SU-DHL-6 (cell line): ENCODE results near the gene OR2L13.

Experiments used
- EZH2phosphoT487 ChIP-seq: fragments of 200-600 bp; sonication (generic), shearing (Covaris generic); conservative IDR thresholded peaks from 2 replicates; pipeline ENCODE4 v1.6.1; 2018; ENCODE audit warnings: mild to moderate bottlenecking, antibody characterized with exemption, low read length, moderate library complexity, mixed read lengths
- TF ChIP-seq, protein P1 (sequence below): fragments of 200-600 bp; sonication (generic); IDR thresholded peaks from one replicate; pipeline ENCODE4 v1.5.1; 2017; ENCODE audit warnings: antibody characterized with exemption, mild to moderate bottlenecking, low read length, moderate library complexity; ENCODE audit not compliant: insufficient read depth, poor library complexity, severe bottlenecking

- TF ChIP-seq, protein P1, sequence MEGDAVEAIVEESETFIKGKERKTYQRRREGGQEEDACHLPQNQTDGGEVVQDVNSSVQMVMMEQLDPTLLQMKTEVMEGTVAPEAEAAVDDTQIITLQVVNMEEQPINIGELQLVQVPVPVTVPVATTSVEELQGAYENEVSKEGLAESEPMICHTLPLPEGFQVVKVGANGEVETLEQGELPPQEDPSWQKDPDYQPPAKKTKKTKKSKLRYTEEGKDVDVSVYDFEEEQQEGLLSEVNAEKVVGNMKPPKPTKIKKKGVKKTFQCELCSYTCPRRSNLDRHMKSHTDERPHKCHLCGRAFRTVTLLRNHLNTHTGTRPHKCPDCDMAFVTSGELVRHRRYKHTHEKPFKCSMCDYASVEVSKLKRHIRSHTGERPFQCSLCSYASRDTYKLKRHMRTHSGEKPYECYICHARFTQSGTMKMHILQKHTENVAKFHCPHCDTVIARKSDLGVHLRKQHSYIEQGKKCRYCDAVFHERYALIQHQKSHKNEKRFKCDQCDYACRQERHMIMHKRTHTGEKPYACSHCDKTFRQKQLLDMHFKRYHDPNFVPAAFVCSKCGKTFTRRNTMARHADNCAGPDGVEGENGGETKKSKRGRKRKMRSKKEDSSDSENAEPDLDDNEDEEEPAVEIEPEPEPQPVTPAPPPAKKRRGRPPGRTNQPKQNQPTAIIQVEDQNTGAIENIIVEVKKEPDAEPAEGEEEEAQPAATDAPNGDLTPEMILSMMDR = no peak
- no peak for TF ChIP-seq EZH2phosphoT487
Measured at GRCh38 chr1:248055261-248055660, 39.7 kb upstream of the OR2L13 start.
